ENCODE data around the gene KLRG1.

GRCh38 chr12:8995021-8995775, 5.9 kb downstream of the KLRG1 start:
- TF ChIP-seq CTCF (IDR thresholded peaks at IDR 0.05; ENCODE audit: insufficient read depth, low read length, poor library complexity, severe bottlenecking) (no peak), EZH2phosphoT487 (conservative IDR thresholded peaks at IDR 0.05; ENCODE audit: low read length) (no peak)
